ENCODE results near the gene GRAMD2B. TPM values are rescaled to one million over a fixed set of nuclear protein-coding genes. Genes with fewer than 3 reads are reported as not detected.

GRAMD2B gene
- total RNA-seq, 1 donor: 23.5 TPM

DNA sequence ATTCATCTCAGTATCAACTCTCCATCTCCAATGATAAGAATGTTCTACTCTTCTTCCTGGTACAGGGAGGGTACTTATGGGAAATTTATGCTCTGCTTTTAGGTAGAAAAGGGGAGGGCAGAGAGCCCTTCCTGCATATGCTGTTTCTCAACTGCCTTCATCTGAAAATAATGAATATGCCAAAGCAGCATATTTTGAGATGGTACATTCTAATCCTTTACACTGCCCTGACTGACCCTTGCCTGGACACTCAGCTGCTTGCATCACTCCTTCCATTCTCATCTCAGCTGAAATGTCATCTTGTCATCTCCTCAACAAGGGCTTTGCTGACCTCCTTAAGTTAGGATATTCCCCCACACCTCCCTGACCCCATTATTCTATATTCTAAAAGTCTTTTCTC is 103.3 kb downstream of the GRAMD2B start:
- H3K4me3 ChIP-seq (ENCODE audit: low read depth, low read length): no peak overlapping the region
- TF ChIP-seq, protein P1, sequence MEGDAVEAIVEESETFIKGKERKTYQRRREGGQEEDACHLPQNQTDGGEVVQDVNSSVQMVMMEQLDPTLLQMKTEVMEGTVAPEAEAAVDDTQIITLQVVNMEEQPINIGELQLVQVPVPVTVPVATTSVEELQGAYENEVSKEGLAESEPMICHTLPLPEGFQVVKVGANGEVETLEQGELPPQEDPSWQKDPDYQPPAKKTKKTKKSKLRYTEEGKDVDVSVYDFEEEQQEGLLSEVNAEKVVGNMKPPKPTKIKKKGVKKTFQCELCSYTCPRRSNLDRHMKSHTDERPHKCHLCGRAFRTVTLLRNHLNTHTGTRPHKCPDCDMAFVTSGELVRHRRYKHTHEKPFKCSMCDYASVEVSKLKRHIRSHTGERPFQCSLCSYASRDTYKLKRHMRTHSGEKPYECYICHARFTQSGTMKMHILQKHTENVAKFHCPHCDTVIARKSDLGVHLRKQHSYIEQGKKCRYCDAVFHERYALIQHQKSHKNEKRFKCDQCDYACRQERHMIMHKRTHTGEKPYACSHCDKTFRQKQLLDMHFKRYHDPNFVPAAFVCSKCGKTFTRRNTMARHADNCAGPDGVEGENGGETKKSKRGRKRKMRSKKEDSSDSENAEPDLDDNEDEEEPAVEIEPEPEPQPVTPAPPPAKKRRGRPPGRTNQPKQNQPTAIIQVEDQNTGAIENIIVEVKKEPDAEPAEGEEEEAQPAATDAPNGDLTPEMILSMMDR (IDR thresholded peaks at IDR 0.05; ENCODE audit: insufficient read depth, low read length): no peak
- no peak for DNase-seq (ENCODE audit: low read depth)

DNA sequence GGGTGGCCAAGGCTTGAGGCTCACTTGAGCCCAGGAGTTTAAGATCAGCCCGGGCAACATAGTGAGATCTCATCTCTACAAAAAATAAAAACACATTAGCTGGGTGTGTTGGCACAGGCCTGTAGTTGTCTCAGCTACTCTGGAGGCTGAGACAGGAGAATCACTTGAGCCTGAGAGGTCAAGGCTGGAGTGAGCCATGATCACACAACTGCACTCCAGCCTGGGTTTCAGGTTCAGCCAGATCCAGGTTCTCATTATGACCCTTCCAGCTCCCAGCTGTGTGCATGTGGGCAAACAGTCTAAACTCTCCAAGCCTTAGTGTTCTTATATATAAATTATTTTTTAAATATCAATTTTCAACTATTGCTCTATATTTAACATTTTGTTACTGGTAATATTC is 103.9 kb downstream of the GRAMD2B start:
- H3K4me3 ChIP-seq (ENCODE audit: low read depth, low read length): no peak overlapping the region
- no peak for DNase-seq (ENCODE audit: low read depth)
- TF ChIP-seq, protein P1 (IDR thresholded peaks at IDR 0.05; ENCODE audit: insufficient read depth, low read length): no peak

DNA sequence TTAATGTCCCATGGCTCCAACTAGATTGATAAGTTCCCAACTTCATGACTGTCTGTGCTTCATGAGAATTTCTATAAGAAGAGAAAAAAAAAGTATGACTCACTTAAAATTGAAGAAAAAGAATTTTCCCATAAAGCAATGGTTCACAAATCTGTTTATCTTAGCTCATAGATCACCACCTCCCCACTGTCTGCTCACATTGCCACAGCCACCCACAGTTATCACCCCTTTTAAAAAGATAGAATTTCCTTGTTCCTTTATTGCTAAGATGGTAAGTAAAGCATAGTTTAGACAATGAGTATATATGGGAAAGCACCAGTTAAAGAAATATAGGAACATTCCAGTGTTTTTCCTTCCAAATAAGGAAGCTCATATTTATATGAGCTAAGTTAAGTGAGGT is 104.7 kb downstream of the GRAMD2B start:
- TF ChIP-seq, protein P1 (IDR thresholded peaks at IDR 0.05; ENCODE audit: insufficient read depth, low read length): no peak
- no peak for DNase-seq (ENCODE audit: low read depth)
- no peak overlapping the region for H3K4me3 ChIP-seq (ENCODE audit: low read depth, low read length)

DNA sequence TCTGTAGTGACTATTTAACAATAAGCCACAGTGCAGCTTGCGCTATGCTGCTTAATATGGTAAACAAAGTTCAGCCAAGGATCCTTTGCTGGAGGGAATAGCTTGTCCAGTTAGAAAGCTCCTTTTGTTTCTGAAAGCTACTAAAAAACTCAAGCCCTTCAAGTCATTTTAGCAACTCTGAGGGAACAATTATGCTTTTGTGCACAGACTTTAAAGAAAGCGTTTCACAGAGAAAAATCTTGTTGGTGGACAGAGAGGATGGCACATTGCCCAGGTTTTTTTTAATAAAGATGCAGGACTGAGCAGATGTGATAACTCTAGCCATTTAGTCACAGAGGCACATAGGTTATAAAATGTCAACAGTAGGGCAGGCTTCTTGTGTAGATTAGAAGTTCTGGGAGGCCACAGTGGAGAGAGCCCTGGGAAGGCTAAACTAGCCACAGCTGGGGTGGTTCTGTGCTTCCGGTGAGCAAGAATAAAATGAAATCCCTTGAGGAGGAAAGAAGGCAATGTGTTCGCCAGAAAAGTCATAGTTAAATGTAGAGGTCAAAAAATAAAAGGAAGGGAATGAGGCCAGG is 108.4 kb downstream of the GRAMD2B start:
- TF ChIP-seq, protein P1 (IDR thresholded peaks at IDR 0.05; ENCODE audit: insufficient read depth, low read length): no peak
- peak; percentile 53 for DNase-seq (ENCODE audit: low read depth)
- no peak overlapping the region for H3K4me3 ChIP-seq (ENCODE audit: low read depth, low read length)

DNA sequence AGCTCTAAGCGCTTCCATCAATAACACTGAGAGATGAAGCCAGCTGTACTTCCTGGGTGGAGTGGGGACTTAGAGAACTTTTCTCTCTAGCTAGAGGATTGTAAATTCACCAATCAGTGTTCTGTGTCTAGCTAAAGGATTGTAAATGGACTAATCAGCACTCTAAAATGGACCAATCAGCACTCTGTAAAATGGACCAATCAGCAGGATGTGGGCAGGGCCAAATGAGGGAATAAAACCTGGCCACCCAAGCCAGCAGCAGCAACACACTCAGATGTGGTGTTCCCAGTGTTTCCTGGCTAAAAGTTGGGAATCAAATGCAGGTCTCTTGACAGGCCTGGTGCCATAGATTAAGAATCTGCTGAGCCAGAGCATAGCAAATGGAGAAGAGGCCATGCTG is 111.3 kb downstream of the GRAMD2B start:
- TF ChIP-seq, protein P1 (IDR thresholded peaks at IDR 0.05; ENCODE audit: insufficient read depth, low read length): no peak
- DNase-seq (ENCODE audit: low read depth): no peak
- no peak overlapping the region for H3K4me3 ChIP-seq (ENCODE audit: low read depth, low read length)

DNA sequence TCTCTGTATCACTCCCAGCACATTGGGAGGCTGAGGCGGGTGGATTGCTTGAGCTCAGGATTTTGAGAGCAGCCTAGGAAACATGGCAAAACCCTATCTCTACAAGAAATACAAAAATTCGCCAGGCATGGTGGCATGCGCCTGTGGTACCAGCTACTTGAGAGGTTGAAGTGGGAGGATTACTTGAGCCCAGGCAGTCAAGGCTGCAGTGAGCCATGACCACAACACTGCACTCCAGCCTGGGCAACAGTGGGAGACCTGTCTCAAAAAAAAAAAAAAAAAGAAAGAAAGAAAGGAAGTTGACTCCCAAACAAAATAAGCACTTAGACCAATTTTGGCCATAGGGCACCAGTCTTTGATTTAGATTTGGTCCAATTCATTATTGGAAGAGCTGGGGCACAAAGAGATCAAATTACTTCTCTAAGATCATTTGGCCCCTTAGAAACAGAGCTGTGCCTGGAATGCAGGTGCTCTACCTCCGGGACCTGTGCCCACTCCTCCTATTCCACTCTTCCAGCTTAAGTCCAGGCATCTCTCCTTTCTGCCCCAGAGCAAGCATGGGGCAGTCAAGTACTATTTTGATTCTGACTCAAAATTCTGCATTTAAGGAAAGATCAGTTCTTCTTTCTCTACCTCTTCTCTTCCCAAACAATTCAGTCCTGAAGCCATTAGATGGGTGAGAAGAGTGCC is 112.8 kb downstream of the GRAMD2B start:
- TF ChIP-seq, protein P1 (IDR thresholded peaks at IDR 0.05; ENCODE audit: insufficient read depth, low read length): no peak
- no peak overlapping the region for H3K4me3 ChIP-seq (ENCODE audit: low read depth, low read length)
- no peak for DNase-seq (ENCODE audit: low read depth)

Measured in fibroblast of the aortic adventitia (primary cell).